Measurements from ENCODE around the gene COQ10B.
A peak's percentile ranks its signal among the peaks of the same experiment; 100 is the strongest.

Gene COQ10B

GRCh38 chr2:197515315-197515738, 62.0 kb downstream of the COQ10B start:
- H3K36me3 ChIP-seq (ENCODE audit: control insufficient read depth, insufficient read depth, low read length): no peaks in the 10 kb centered on the region
- H3K4me3 ChIP-seq (ENCODE audit: low read length): peak overlapping the region; percentile 81
- peak overlapping the region; percentile 47 for H3K9ac ChIP-seq (ENCODE audit: low read length)
- no peaks in the 10 kb centered on the region for H3K27me3 ChIP-seq (ENCODE audit: control insufficient read depth, insufficient read depth, low read length)
- H3K4me1 ChIP-seq (ENCODE audit: control insufficient read depth, insufficient read depth, low read length): peaks cover 9% of the 10 kb centered on the region
- peak overlapping the region; percentile 91 for H3K27ac ChIP-seq (ENCODE audit: low read depth, low read length)

GRCh38 chr2:197515739-197516392, 62.5 kb downstream of the COQ10B start, which contains the start of gene MOB4:
Gene MOB4 (plus strand): TSS chr2:197516066. CDS start chr2:197516087, 21 bp downstream.
- H3K4me3 ChIP-seq (ENCODE audit: low read length): peak within 1 kb of the TSS; percentile 81
- no peaks in the 10 kb centered on the region for H3K27me3 ChIP-seq (ENCODE audit: control insufficient read depth, insufficient read depth, low read length)
- peaks cover 9% of the 10 kb centered on the region for H3K4me1 ChIP-seq (ENCODE audit: control insufficient read depth, insufficient read depth, low read length)
- H3K36me3 ChIP-seq (ENCODE audit: control insufficient read depth, insufficient read depth, low read length): no peaks in the 10 kb centered on the region
- H3K9ac ChIP-seq (ENCODE audit: low read length): peak within 1 kb of the TSS; percentile 93
- H3K27ac ChIP-seq (ENCODE audit: low read depth, low read length): peak within 1 kb of the TSS; percentile 91

- H3K27ac ChIP-seq (ENCODE audit: low read depth, low read length): peak overlapping the region; percentile 91
- H3K36me3 ChIP-seq (ENCODE audit: control insufficient read depth, insufficient read depth, low read length): no peaks in the 10 kb centered on the region
- H3K9ac ChIP-seq (ENCODE audit: low read length): peak overlapping the region; percentile 93
- peak overlapping the region; percentile 81 for H3K4me3 ChIP-seq (ENCODE audit: low read length)
- no peaks in the 10 kb centered on the region for H3K27me3 ChIP-seq (ENCODE audit: control insufficient read depth, insufficient read depth, low read length)
- H3K4me1 ChIP-seq (ENCODE audit: control insufficient read depth, insufficient read depth, low read length): peaks cover 9% of the 10 kb centered on the region
Measured at GRCh38 chr2:197516393-197516761, 63.0 kb downstream of the COQ10B start.

- Histone ChIP-seq H3K27me3 (ENCODE audit: control insufficient read depth, insufficient read depth, low read length) (no peaks in the 10 kb centered on the region), H3K9ac (ENCODE audit: low read length) (no peak overlapping the region), H3K36me3 (ENCODE audit: control insufficient read depth, insufficient read depth, low read length) (no peaks in the 10 kb centered on the region), H3K4me1 (ENCODE audit: control insufficient read depth, insufficient read depth, low read length) (peaks cover 9% of the 10 kb centered on the region), H3K27ac (ENCODE audit: low read depth, low read length) (no peak overlapping the region), H3K4me3 (ENCODE audit: low read length) (peak overlapping the region; percentile 81)
Measured at GRCh38 chr2:197517150-197517549, 63.8 kb downstream of the COQ10B start.

Measured in rectal smooth muscle tissue (tissue), 1 donor.